ENCODE results near the gene MT1M.
"Not testable (repeated sequence)": the region's sequence is repeated elsewhere in the genome, so short reads cannot be mapped to it uniquely, and the experiment has no call there.

MT1M gene

DNA sequence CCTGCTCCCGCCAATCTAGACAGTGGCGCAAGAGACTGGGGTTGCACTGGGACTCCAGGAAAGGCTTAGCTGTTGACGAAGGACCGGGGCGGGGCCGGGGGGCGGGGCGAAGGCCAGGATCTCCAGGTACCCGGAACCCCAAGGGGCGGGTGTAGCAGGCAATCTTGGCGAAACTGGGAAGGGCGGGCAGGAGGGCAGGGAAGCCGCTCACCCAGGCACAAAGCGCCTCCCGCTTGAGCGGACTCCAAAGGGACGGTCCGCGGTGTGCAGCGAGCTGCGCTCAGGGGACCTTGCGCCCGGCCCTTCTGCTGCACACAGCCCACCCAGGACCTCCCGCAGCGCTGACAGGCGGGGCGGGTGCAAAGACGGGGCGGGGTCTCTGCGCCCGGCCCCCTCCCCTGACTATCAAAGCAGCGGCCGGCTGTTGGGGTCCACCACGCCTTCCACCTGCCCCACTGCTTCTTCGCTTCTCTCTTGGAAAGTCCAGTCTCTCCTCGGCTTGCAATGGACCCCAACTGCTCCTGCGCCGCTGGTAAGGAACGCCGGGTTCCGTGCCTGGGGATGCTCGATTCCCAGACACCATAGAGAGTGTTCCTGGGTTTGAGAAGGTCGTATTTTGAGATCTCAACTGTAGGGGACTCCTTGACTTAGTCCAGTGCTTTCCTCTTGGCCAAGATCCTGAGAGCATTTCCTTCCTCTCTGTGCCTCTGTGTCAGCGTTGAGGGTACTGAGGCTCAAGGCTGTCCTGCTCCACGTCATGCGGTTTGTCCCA lies 25.3 kb downstream of the MT1M start, which contains the start of gene MT1F:
MT1F (plus strand) TSS at position 405 of the 772 bp plus-strand sequence; CDS start at position 505, 100 bp downstream.
- ChIA-PET POLR2A (no interaction called here), CTCF (interaction anchor here (0.9 to 1.6 kb wide), 2 partner anchors 12 to 45 kb away, joined by 4 read pairs; no protein-coding TSS in a partner anchor)
- Histone ChIP-seq H3K4me3 (ENCODE audit: control insufficient read depth in 1 of 7, extremely low read depth in 1 of 7, insufficient read depth in 4 of 7, low read depth in 2 of 7, low read length in 6 of 7) (peak within 1 kb of the TSS; percentile 34 to 89 (median 69)), H3K4me1 (ENCODE audit: control extremely low read depth in 1 of 4, control insufficient read depth in 4 of 4, insufficient read depth in 4 of 4, low read length in 3 of 4) (peaks cover 0 to 19% (median 14%) of the 10 kb centered on the region in 4 experiments), H3K9me3 (ENCODE audit: control extremely low read depth in 1 of 5, control insufficient read depth in 4 of 5, insufficient read depth in 2 of 5, low read depth in 1 of 5, low read length in 4 of 5) (no peaks in the 10 kb centered on the region), H3K27me3 (replicated peaks in 2 of 5; ENCODE audit: control insufficient read depth in 4 of 5, insufficient read depth in 5 of 5, low read length in 4 of 5) (peaks cover 2 to 66% (median 43%) of the 10 kb centered on the region in 5 experiments), H3K27ac (ENCODE audit: insufficient read depth in 1 of 2, low read depth in 1 of 2, low read length in 2 of 2, poor library complexity in 1 of 2, severe bottlenecking in 2 of 2) (no peak within 1 kb of the TSS), H3K36me3 (ENCODE audit: control insufficient read depth in 4 of 4, insufficient read depth in 4 of 4, low read length in 3 of 4) (no peaks in the 10 kb centered on the region)
- DNase-seq = peak; percentile 55 to 67 (median 65)
- under 1% methylated on average over 37 of the region's 46 CpGs for WGBS (ENCODE audit: insufficient coverage)

DNA sequence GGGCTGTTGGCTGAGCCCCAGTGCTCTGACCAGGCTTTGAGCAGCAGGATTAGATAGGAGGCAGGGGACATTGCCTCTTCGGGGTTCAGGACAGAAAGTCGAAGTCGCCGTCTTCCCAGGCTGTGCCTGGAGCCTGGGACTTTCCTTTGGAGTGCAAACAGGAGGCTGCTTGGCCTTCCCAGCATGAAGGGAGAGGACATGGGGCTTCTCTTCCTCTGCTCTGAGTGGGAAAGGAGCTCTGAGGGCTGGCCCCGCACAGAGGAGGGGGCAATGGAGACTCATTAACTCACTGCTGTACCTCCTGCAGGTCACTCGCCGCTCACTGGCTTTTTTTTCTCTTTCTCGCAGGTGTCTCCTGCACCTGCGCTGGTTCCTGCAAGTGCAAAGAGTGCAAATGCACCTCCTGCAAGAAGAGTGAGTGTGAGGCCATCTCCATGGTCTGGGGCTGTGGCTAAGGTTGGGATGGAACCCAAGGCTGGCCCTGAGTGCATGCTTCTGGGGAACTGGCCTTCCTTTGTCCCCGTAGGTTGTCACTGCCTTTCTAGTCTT lies 25.9 kb downstream of the MT1M start:
- H3K27me3 ChIP-seq (replicated peaks in 2 of 5; ENCODE audit: control insufficient read depth in 4 of 5, insufficient read depth in 5 of 5, low read length in 4 of 5) = peaks cover 3 to 67% (median 43%) of the 10 kb centered on the region in 5 experiments
- H3K4me3 ChIP-seq (ENCODE audit: control insufficient read depth in 1 of 7, extremely low read depth in 1 of 7, insufficient read depth in 4 of 7, low read depth in 2 of 7, low read length in 6 of 7) = peak overlapping the region in 6 of 7 experiments; percentile 2 to 89 (median 70)
- peaks cover 0 to 24% (median 16%) of the 10 kb centered on the region in 4 experiments for H3K4me1 ChIP-seq (ENCODE audit: control extremely low read depth in 1 of 4, control insufficient read depth in 4 of 4, insufficient read depth in 4 of 4, low read length in 3 of 4)
- ChIA-PET CTCF (interaction anchor here (1.6 kb wide), 1 partner anchor 12 kb away, joined by 4 read pairs; no protein-coding TSS in a partner anchor), POLR2A (no interaction called here)
- H3K9me3 ChIP-seq (ENCODE audit: control extremely low read depth in 1 of 5, control insufficient read depth in 4 of 5, insufficient read depth in 2 of 5, low read depth in 1 of 5, low read length in 4 of 5) = no peaks in the 10 kb centered on the region
- WGBS (ENCODE audit: insufficient coverage) = 18% methylated on average over 5 of the region's 10 CpGs
- no peak for DNase-seq
- no peak overlapping the region for H3K27ac ChIP-seq (ENCODE audit: insufficient read depth in 1 of 2, low read depth in 1 of 2, low read length in 2 of 2, poor library complexity in 1 of 2, severe bottlenecking in 2 of 2)
- H3K36me3 ChIP-seq (ENCODE audit: control insufficient read depth in 4 of 4, insufficient read depth in 4 of 4, low read length in 3 of 4) = no peaks in the 10 kb centered on the region

DNA sequence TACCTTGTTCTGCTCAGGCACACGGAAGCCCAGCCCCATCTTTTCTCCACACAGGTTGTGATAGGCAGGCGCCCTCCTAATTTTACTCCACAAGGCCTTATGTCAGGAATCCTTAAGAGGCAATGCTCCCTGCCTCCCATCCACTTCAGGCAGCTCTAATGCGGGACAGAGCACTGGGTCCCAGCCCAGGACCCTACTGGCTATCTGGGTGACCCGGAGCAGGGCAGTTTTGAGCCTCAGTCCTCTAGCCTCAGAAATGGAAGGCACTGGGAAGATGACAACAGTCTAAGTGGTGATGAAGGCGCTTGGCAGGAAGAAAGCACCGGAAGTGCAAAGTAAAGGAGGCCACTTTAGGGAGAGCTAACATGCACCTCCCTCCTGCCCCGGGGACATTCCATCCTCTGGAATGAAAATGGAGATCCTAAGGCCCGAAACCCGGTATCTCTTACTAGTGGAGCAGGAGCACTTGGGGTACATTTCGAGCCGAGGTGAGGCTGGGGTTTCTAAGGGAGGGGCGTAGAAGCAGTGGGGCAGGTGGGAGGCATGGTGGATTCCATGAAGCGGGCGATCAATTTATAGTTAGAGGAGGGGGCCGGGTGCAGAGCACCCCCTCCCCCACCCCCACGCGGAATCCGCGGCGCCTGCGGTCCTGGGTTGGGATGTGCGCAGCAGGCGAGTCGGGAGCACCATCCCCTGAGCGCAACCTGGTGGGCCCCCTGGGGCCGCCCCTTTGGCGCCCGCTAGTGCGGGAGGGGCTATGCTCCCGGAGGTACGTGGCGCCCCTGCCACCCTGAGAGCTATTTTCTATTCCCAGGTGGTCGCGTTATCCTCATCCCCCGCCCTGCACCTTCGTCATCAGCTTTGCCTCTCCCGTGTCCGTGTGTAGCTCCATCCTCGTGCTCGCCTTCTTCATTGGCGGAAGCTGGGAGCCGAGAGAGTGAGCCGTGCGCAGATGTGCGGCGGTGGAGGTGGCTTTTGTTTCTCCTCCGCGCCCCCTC lies 30.2 kb downstream of the MT1M start:
- 21% methylated on average over 30 of the region's 48 CpGs for WGBS (ENCODE audit: insufficient coverage)
- Histone ChIP-seq H3K4me1 (ENCODE audit: control extremely low read depth in 1 of 4, control insufficient read depth in 4 of 4, insufficient read depth in 4 of 4, low read length in 3 of 4) (peaks cover 0 to 23% (median 12%) of the 10 kb centered on the region in 4 experiments), H3K27ac (ENCODE audit: insufficient read depth in 1 of 2, low read depth in 1 of 2, low read length in 2 of 2, poor library complexity in 1 of 2, severe bottlenecking in 2 of 2) (no peak overlapping the region), H3K9me3 (ENCODE audit: control extremely low read depth in 1 of 5, control insufficient read depth in 4 of 5, insufficient read depth in 2 of 5, low read depth in 1 of 5, low read length in 4 of 5) (no peaks in the 10 kb centered on the region), H3K27me3 (replicated peaks in 2 of 5; ENCODE audit: control insufficient read depth in 4 of 5, insufficient read depth in 5 of 5, low read length in 4 of 5) (peaks cover 13 to 97% (median 48%) of the 10 kb centered on the region in 5 experiments), H3K4me3 (ENCODE audit: control insufficient read depth in 1 of 7, extremely low read depth in 1 of 7, insufficient read depth in 4 of 7, low read depth in 2 of 7, low read length in 6 of 7) (peak overlapping the region in 2 of 7 experiments; percentile 25 to 38), H3K36me3 (ENCODE audit: control insufficient read depth in 4 of 4, insufficient read depth in 4 of 4, low read length in 3 of 4) (no peaks in the 10 kb centered on the region)
- DNase-seq = peak in 2 of 3 donors; percentile 33 to 43
- POLR2A ChIA-PET = no interaction called here
- CTCF ChIA-PET = interaction anchor here (0.7 kb wide), 1 partner anchor 14 kb away, joined by 3 read pairs; no protein-coding TSS in a partner anchor

DNA sequence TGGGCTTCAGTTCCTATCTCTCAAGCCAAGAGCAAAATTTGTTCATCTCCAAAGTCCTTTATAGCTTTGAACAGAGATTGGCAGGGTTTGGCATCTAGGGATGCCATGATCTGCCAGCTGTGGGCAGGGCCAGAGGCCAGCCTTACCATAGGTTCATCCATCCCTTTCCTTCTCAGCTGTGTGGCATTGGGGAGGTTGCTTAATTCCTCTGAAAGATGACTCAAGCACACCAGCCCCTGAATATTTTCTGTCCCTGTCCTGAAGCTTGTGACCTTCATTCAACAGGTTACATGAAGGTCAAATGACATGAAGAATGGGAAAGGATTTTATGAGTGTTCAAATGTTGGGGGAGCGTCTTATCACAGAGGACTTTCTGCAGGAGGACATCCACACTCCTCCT lies 32.0 kb downstream of the MT1M start:
- Histone ChIP-seq H3K9me3 (ENCODE audit: control extremely low read depth in 1 of 5, control insufficient read depth in 4 of 5, insufficient read depth in 2 of 5, low read depth in 1 of 5, low read length in 4 of 5) (no peaks in the 10 kb centered on the region), H3K27me3 (replicated peaks in 2 of 5; ENCODE audit: control insufficient read depth in 4 of 5, insufficient read depth in 5 of 5, low read length in 4 of 5) (peaks cover 13 to 99% (median 62%) of the 10 kb centered on the region in 5 experiments), H3K4me1 (ENCODE audit: control extremely low read depth in 1 of 4, control insufficient read depth in 4 of 4, insufficient read depth in 4 of 4, low read length in 3 of 4) (peaks cover 0 to 21% (median 10%) of the 10 kb centered on the region in 4 experiments), H3K36me3 (ENCODE audit: control insufficient read depth in 4 of 4, insufficient read depth in 4 of 4, low read length in 3 of 4) (no peaks in the 10 kb centered on the region), H3K27ac (ENCODE audit: insufficient read depth in 1 of 2, low read depth in 1 of 2, low read length in 2 of 2, poor library complexity in 1 of 2, severe bottlenecking in 2 of 2) (no peak overlapping the region), H3K4me3 (ENCODE audit: control insufficient read depth in 1 of 7, extremely low read depth in 1 of 7, insufficient read depth in 4 of 7, low read depth in 2 of 7, low read length in 6 of 7) (no peak overlapping the region)
- CTCF ChIA-PET = no interaction called here
- no peak for DNase-seq
- WGBS (ENCODE audit: insufficient coverage) = no CpG with 5 or more reads among the region's 1 CpG
- POLR2A ChIA-PET = interaction anchor here (0.6 kb wide), 1 partner anchor 91 kb away, joined by 3 read pairs; no protein-coding TSS in a partner anchor

DNA sequence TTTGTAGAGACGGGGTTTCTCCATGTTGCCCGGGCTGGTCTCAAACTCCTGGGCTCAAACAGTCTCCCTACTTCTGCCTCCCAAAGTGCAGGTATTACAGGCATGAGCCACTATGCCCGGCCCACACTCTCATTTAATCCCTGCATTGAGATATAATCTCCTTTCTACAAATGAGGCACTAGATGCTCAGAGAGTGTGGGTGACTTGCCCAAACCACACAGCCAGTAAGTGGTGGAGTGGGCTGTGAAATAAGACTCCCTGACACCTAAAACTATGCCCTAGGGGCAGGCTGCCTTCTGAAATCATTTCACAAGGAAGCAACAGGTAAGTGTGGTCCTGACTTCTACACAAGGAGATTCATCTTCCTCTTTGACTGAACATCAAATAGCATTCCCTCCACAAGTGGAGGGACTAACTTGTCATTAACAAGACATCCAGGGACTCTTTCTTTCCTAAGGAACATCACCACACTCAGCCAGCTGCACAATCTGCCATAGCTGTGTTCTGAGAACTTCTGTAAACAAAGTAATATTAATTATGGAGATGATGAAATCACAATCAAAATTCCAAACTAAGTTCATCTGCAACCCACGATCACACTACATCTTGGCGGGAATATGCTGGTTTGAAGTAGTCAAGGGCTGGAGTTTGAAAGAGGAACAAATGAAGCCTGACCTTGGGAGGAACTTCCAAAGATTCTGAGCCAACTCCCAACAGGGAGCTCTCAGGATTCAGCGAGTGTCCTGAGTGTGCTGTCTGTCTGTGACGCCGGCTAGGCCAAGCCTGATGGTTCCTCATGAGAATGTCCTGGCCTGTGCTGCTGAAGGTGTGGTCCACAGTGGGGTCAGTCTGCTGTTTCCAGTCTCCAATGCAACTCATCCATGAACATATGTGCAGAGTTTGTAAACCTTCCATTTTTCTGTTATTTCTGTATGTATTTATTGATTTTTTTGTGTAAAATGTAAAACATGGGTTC lies 33.1 kb downstream of the MT1M start:
- H3K4me3 ChIP-seq (ENCODE audit: control insufficient read depth in 1 of 7, extremely low read depth in 1 of 7, insufficient read depth in 4 of 7, low read depth in 2 of 7, low read length in 6 of 7); DNase-seq; H3K36me3 ChIP-seq (ENCODE audit: control insufficient read depth in 4 of 4, insufficient read depth in 4 of 4, low read length in 3 of 4); CTCF ChIA-PET; POLR2A ChIA-PET; H3K9me3 ChIP-seq (ENCODE audit: control extremely low read depth in 1 of 5, control insufficient read depth in 4 of 5, insufficient read depth in 2 of 5, low read depth in 1 of 5, low read length in 4 of 5); H3K27ac ChIP-seq (ENCODE audit: insufficient read depth in 1 of 2, low read depth in 1 of 2, low read length in 2 of 2, poor library complexity in 1 of 2, severe bottlenecking in 2 of 2): not testable (repeated sequence)
- Histone ChIP-seq H3K27me3 (replicated peaks in 2 of 5; ENCODE audit: control insufficient read depth in 4 of 5, insufficient read depth in 5 of 5, low read length in 4 of 5) (peaks cover 14 to 100% (median 69%) of the 10 kb centered on the region in 5 experiments), H3K4me1 (ENCODE audit: control extremely low read depth in 1 of 4, control insufficient read depth in 4 of 4, insufficient read depth in 4 of 4, low read length in 3 of 4) (peaks cover 0 to 26% (median 10%) of the 10 kb centered on the region in 4 experiments)
- 100% methylated on average over 2 of the region's 8 CpGs for WGBS (ENCODE audit: insufficient coverage)
